Upper lobe of right lung (tissue), 1 donor: ENCODE data around the gene NTM. TPM values are rescaled to one million over a fixed set of nuclear protein-coding genes. Genes with fewer than 3 reads are reported as not detected.

ENCODE experiments used
- ATAC-seq: fragments of 200-7000 bp; cut with Tn5 transposase; one replicate; pipeline ENCODE4 v1.9.1; 2020; ENCODE audit warnings: mild to moderate bottlenecking, moderate library complexity
- DNase-seq: peaks from one replicate; pipeline ENCODE4 v3.0.0-alpha.2; 2020
- H3K27ac ChIP-seq: fragments of 200-600 bp; one replicate; pipeline ENCODE4 v1.8.0; 2022
- H3K27me3 ChIP-seq: fragments of 200-600 bp; one replicate; pipeline ENCODE4 v1.8.0; 2022; ENCODE audit warnings: mild to moderate bottlenecking
- H3K36me3 ChIP-seq: fragments of 200-600 bp; one replicate; pipeline ENCODE4 v1.8.0; 2022
- H3K4me1 ChIP-seq: fragments of 200-600 bp; one replicate; pipeline ENCODE4 v1.8.0; 2022
- H3K4me3 ChIP-seq: fragments of 200-600 bp; one replicate; pipeline ENCODE4 v1.8.0; 2022; ENCODE audit warnings: mild to moderate bottlenecking
- H3K9me3 ChIP-seq: fragments of 200-600 bp; one replicate; pipeline ENCODE4 v1.8.0; 2022
- intact Hi-C: fragments of 100-400 bp; cut with DNase I; formaldehyde crosslinking; loops from one replicate; pipeline ENCODE4 v1.11.0; 2022
- total RNA-seq: library from RNA; stranded (reverse); fragmentation: NEBNext Ultra II Directional; extraction: Animal tissue kit (Norgen Biotek cat#: 25700); gene quantifications from one replicate; pipeline ENCODE4 v1.2.1, GENCODE V29; 2021
- TF ChIP-seq, protein P1 (sequence below): fragments of 200-600 bp; IDR thresholded peaks from one replicate; pipeline ENCODE4 v1.8.0; 2022; ENCODE audit warnings: antibody characterized with exemption
- donor health status: DM: no; HTN: yes; CAD: no; lungs with severe emphysema.

Gene NTM
- total RNA-seq, 1 donor from 2014 or later, result 3.7 TPM

GRCh38 chr11:131447277-131447815 lies 76.9 kb downstream of the NTM start:
- Histone ChIP-seq H3K36me3 (no peaks in the 10 kb centered on the region), H3K27me3 (no peaks in the 10 kb centered on the region), H3K27ac (no peak overlapping the region), H3K9me3 (no peaks in the 10 kb centered on the region), H3K4me1 (no peaks in the 10 kb centered on the region), H3K4me3 (no peak overlapping the region)
- DNase-seq (no peak), ATAC-seq (no peak)
- TF ChIP-seq, protein P1, sequence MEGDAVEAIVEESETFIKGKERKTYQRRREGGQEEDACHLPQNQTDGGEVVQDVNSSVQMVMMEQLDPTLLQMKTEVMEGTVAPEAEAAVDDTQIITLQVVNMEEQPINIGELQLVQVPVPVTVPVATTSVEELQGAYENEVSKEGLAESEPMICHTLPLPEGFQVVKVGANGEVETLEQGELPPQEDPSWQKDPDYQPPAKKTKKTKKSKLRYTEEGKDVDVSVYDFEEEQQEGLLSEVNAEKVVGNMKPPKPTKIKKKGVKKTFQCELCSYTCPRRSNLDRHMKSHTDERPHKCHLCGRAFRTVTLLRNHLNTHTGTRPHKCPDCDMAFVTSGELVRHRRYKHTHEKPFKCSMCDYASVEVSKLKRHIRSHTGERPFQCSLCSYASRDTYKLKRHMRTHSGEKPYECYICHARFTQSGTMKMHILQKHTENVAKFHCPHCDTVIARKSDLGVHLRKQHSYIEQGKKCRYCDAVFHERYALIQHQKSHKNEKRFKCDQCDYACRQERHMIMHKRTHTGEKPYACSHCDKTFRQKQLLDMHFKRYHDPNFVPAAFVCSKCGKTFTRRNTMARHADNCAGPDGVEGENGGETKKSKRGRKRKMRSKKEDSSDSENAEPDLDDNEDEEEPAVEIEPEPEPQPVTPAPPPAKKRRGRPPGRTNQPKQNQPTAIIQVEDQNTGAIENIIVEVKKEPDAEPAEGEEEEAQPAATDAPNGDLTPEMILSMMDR, result no peak
- intact Hi-C loops, result no loop called here

DNA sequence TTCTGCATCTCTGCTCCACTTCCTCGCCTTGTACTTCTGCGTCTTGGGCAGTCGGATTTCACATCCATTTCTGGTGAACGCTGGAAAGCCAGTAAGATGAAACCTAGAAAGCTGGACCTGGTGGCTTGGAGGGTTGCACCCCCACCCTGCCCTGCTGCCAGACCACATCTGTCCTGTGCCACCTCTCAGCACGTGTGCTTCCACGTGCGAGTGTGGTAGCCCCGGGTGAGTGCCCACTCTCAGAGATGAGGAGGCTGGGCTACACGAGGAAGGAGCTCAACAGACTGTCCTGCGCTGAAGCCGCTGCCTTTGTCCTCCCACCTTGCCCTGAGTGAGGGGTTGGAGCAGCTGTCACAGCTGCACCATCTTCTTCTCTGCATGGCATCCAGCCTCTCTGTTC lies 77.5 kb downstream of the NTM start:
- Histone ChIP-seq H3K4me1 (no peaks in the 10 kb centered on the region), H3K27ac (no peak overlapping the region), H3K36me3 (no peaks in the 10 kb centered on the region), H3K9me3 (no peaks in the 10 kb centered on the region), H3K27me3 (no peaks in the 10 kb centered on the region), H3K4me3 (no peak overlapping the region)
- ATAC-seq (no peak), DNase-seq (no peak)
- intact Hi-C loops, result no loop called here
- TF ChIP-seq, protein P1, result no peak

DNA sequence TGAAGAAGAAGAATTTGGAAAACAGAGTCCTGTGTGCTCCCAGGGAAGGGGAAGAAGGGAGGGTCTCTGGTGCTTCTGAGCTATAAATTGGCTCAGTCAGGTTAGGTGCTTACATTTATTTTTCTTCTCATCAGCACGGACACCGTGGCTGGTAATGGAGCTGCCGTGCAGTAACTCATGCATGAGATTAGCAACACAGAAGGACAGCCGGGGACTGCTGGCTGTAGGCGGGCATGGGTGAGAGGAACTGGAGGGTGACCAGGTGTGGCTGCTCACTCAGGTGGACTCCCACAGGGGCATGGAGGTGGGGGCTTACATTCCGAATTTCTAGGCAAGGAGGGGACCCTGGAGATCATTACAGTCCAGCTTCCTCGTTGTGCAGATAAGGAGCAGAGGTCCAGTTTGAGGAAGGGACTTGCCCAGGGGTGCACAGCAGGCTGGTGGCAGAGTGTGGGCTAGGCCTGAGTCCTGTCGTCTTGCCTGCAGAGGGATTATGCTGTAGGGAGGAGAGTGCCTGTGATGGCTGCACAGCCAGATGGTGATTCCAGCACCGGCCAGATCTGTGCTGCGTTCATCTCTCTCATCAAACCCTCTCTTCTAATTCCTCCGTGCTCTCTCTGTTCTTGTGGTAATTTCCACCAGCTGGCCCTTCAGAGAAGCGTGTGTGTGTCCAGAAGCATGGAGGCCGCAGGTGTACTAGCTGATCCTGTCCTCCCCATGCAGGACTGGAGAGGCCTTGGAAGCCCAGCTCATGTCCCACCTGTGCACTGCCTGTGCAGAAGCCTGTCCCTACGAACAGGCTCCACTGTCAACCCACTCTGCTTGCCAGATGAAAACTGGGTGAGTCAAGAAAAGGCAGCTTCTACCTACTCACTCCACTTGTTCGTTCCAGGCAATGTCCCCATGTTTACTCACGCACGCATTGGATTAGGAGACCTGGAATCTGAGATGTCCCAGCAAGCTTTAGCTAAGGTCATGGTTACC lies 78.9 kb downstream of the NTM start:
- ATAC-seq, result no peak
- intact Hi-C loops, result no loop called here
- H3K36me3 ChIP-seq, result no peaks in the 10 kb centered on the region

GRCh38 chr11:131454490-131454889 lies 84.1 kb downstream of the NTM start:
- Histone ChIP-seq H3K27me3 (no peaks in the 10 kb centered on the region), H3K36me3 (no peaks in the 10 kb centered on the region), H3K4me3 (no peak overlapping the region), H3K9me3 (no peaks in the 10 kb centered on the region), H3K27ac (no peak overlapping the region), H3K4me1 (no peaks in the 10 kb centered on the region)
- TF ChIP-seq, protein P1, result no peak
- no peak for ATAC-seq
- intact Hi-C loops, result no loop called here
- no peak for DNase-seq

More for the DNA sequence above, 78.9 kb downstream of the NTM start:
- H3K27me3 ChIP-seq, result no peaks in the 10 kb centered on the region
- H3K9me3 ChIP-seq, result no peaks in the 10 kb centered on the region
- no peak for DNase-seq
- TF ChIP-seq, protein P1, result no peak
- no peak overlapping the region for H3K27ac ChIP-seq
- H3K4me3 ChIP-seq, result no peak overlapping the region
- no peaks in the 10 kb centered on the region for H3K4me1 ChIP-seq

DNA sequence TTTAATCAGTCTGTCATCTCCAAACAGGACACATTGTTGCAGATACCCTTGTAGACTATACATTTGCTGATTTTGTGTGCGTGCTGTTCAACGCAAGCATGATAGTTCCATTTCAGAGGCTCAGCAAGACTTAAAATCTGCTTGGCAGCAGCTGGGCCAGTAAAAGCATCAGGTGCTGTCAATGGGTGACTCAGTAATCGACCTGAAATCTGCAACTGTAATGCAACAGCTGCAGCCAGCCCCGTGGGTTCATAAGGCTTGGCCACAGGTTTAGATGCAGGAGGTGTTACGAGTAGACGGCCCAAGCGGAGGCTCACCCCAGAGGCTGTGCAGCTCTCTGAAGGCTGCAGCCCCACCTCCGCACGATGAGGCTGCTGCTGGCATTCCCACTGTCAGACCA lies 84.6 kb downstream of the NTM start:
- Histone ChIP-seq H3K27ac (no peak overlapping the region), H3K4me3 (no peak overlapping the region), H3K4me1 (no peaks in the 10 kb centered on the region), H3K9me3 (no peaks in the 10 kb centered on the region), H3K27me3 (no peaks in the 10 kb centered on the region), H3K36me3 (no peaks in the 10 kb centered on the region)
- intact Hi-C loops, result no loop called here
- no peak for DNase-seq
- TF ChIP-seq, protein P1, result no peak
- no peak for ATAC-seq
